NOMO-1 treated with DMSO at 0.1 percent for 48 hours (cell line): ENCODE measurements around the gene RAB9A.
A peak's percentile ranks its signal among the peaks of the same experiment; 100 is the strongest.
"Not testable (repeated sequence)": the region's sequence is repeated elsewhere in the genome, so short reads cannot be mapped to it uniquely, and the experiment has no call there.

Source experiments
- DNase-seq: peaks from one replicate; lab custom pipeline; 2025; ENCODE audit not compliant: unreplicated experiment; lab: John Stamatoyannopoulos, UW

RAB9A gene

GRCh38 chrX:13688958-13689740, at the start of gene RAB9A:
Gene RAB9A, plus strand, starts transcription at chrX:13689128. Its CDS starts 19,619 bp downstream, at chrX:13708747.
- DNase-seq, result no peak

DNA sequence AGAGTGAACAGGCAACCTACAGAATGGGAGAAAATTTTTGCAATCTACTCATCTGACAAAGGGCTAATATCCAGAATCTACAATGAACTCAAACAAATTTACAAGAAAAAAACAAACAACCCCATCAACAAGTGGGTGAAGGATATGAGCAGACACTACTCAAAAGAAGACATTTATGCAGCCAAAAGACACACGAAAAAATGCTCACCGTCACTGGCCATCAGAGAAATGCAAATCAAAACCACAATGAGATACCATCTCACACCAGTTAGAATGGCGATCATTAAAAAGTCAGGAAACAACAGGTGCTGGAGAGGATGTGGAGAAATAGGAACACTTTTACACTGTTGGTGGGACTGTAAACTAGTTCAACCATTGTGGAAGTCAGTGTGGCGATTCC, 47.2 kb upstream of the RAB9A start:
- not testable (repeated sequence) for DNase-seq

GRCh38 chrX:13645464-13646153, 43.3 kb upstream of the RAB9A start:
- no peak for DNase-seq

GRCh38 chrX:13646154-13646549, 42.8 kb upstream of the RAB9A start:
- peak; percentile 42 for DNase-seq

- DNase-seq, result peak; percentile 90
Measured at GRCh38 chrX:13647709-13648212, 41.2 kb upstream of the RAB9A start.

DNA sequence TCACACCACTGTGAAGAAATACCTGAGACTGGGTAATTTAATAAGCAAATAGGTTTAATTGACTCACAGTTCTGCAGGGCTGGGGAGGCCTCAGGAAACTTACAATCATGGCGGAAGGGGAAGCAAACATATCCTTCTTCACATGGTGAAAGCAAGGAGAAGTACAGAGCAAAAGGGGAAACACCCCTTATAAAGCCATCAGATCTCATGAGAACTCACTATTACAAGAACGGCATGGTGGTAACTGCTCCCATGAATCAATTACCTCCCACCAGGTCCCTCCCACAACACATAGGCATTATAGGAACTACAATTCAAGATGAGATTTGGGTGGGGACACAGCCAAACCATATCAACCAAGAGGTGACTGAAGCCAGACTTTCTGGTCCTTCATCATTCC, 40.6 kb upstream of the RAB9A start:
- peak; percentile 13 for DNase-seq

DNA sequence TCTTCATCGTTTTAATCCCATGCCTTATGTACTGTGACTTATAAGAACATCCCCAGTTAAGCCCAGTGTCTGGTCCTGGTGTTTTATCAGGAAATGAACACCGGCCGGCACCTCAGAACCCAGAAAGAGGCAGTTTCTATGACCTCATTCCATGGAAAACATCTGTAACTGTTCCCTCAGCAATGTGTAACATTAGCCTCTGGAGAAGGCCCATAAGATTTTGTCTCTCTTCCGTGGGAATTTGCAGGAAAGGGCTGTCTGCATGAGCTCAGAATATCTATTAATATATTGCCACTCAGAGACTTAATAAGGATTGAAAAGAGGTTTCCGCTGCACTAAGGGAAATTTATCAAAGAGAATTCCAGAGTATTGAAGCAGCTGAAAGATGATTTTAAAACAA, 39.1 kb upstream of the RAB9A start:
- no peak for DNase-seq

DNA sequence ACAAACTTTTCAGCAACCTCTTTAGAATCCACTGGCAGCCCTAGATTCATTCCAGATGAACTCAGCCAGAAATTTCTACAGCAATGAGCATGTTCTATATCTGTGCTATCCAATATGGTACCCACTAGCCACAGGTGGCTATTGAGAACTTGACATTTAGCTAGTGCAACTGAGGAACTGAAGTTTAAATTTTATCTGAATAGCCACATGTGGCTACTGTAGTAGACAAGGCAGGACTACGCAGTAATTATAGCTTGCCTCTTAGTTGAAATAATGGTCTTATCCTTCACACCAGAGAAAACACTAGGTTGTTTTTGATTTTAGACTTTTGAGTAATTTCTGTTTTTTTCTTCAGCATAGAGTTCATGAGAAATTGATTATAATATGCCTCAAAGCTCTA, 38.6 kb upstream of the RAB9A start:
- DNase-seq, result no peak

- no peak for DNase-seq
Measured at GRCh38 chrX:13651150-13651549, 37.8 kb upstream of the RAB9A start.

DNA sequence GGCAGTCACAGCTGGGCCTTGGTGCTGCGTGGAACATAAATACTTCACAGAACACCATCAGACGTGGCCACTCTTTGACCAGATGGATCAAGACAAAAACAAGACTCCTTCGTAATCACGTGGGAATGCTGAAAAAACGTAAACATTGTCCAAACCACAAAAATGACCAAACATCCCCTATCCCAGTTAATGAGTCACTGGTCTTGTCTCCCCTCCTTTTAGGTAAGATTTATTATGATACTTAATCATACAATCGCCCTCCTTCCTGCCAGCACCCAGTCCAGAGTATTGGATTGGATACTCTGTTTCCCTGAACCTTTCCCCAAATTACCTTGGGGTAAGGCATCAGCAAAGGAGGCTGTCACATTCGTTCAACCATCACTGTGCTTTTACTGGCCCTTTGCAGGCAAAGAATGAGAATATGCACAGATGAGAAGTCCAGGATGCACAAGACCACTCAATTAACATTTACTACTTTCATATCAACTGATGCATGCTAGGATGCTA, 36.6 kb upstream of the RAB9A start:
- no peak for DNase-seq

DNA sequence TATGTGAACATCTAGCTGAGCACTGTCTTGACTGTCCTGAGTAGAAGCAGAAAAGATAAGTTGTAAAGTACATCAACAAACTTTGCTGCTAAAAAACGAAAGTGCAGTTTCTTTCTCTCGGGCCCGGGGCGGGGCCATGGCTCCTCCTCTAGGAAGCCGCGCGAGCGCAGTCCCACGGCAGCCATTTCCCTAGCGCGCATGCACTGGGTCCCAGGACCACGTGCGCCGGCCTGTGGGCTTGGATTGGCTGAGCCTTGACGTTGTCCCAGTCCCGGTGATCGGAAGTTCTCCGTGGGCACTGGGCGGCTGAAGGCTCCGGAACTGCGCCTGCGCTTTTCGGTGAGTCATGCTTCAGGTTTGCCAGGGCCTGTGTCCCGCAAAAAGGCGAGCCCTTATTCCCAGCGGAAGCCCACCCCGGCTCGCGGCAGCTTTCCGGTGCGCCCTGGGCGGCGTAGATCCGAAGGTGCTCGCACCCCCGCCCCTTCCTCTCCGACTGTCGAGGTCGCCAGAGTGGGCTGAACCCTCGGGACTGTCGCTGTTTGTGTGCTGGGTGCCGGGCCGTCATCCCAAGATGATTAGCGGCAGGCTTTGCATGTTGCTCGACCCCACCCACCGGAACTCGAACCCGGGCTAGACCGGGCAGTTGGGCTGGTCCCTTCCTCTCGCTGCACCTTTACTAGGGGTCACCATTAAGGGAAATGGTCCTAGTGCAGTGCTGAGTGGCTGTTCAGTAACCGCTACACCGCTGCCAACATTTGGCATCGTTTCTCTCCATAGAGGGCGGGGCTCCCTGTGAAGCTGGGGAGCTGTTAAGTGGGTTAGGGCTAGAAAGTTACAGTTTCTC, 35.9 kb upstream of the RAB9A start, which contains the start of gene TCEANC:
Gene TCEANC, plus strand, starts transcription at position 292 of the 844 bp plus-strand sequence. CDS start 9,368 bp downstream, outside the sequence.
- DNase-seq, result peak; percentile 98

- DNase-seq, result no peak
Measured at GRCh38 chrX:13654116-13654515, 34.8 kb upstream of the RAB9A start.

GRCh38 chrX:13655674-13656073, 33.3 kb upstream of the RAB9A start:
- DNase-seq, result no peak

- DNase-seq, result peak; percentile 75
Measured at GRCh38 chrX:13658602-13659001, 30.3 kb upstream of the RAB9A start.

- peak; percentile 92 for DNase-seq
Measured at GRCh38 chrX:13659063-13659462, 29.9 kb upstream of the RAB9A start.

GRCh38 chrX:13661735-13662288, 27.1 kb upstream of the RAB9A start:
- peak; percentile 20 for DNase-seq

DNA sequence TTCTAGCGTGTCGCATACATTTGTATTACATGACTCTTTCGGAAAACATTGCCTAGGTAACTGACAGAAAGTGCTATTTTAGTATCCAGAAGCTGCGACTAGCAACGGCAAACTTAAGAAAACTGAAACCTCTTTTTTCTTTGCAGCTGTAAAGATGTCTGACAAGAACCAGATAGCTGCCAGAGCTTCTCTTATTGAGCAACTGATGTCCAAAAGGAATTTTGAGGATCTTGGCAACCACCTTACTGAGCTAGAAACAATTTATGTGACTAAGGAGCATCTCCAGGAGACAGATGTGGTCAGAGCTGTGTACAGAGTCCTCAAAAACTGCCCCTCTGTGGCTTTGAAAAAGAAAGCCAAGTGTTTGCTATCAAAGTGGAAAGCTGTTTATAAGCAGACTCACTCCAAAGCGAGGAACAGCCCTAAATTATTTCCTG, 26.6 kb upstream of the RAB9A start:
- peak; percentile 28 for DNase-seq

DNA sequence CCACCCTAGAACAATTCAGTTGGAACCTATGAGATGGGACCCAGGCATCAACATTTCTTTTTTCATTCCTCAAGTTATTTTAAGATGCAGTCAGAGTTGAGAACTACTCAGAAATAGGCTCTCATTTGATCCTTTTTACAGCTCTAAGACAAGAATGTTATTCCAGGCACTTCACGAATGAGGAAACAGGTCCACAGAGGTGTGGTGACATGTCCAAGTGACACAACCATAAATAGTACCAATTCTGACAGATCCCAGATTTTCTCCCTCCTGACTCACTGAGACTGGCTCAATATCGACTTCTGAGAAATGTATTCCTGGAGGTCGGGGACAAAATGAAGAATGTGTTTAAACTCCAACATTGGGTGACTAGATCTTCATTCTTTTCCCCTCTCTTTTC, 24.9 kb upstream of the RAB9A start:
- no peak for DNase-seq

- DNase-seq, result no peak
Measured at GRCh38 chrX:13666836-13667235, 22.1 kb upstream of the RAB9A start.

GRCh38 chrX:13667919-13668318, 21.0 kb upstream of the RAB9A start:
- no peak for DNase-seq
